DMS53 treated with DMSO at 0.1 percent for 48 hours (cell line): ENCODE measurements around the gene NES.

ENCODE experiments used
- DNase-seq: peaks from one replicate; lab custom pipeline; 2025; ENCODE audit not compliant: unreplicated experiment; lab: John Stamatoyannopoulos, UW

The NES gene

GRCh38 chr1:156623946-156624813 lies 53.0 kb downstream of the NES start:
- DNase-seq = peak; percentile 45

GRCh38 chr1:156622581-156623297 lies 54.5 kb downstream of the NES start:
- no peak for DNase-seq

- DNase-seq = no peak
Measured at GRCh38 chr1:156619582-156619955, 57.6 kb downstream of the NES start.

GRCh38 chr1:156618853-156619581 lies 58.2 kb downstream of the NES start, which contains the start of gene HAPLN2:
TSS of gene HAPLN2 (plus strand) at chr1:156619415. CDS start at chr1:156623491, 4,076 bp downstream.
- peak; percentile 34 for DNase-seq
